Caco-2 (cell line): ENCODE measurements around the gene C5. TPM values are rescaled to one million over a fixed set of nuclear protein-coding genes. Genes with fewer than 3 reads are reported as not detected.

Experiments
- BruUV-seq: library from RNA; stranded (reverse); fragments of 400-500 nt; replicated peaks from 2 replicates; lab custom pipeline; 2021; lab: Mats Ljungman, UMichigan
- CTCF ChIA-PET: fragments of 300-600 bp; sonication (Branson Sonifier 250); formaldehyde crosslinking; loops from one replicate; lab custom pipeline; 2022; ENCODE audit warnings: antibody characterized with exemption; lab: Charles Lee
- POLR2A ChIA-PET: fragments of 300-600 bp; sonication (Branson Sonifier 250); formaldehyde crosslinking; loops from one replicate; lab custom pipeline; 2022; ENCODE audit warnings: antibody characterized with exemption; lab: Charles Lee
- DNase-seq, 2 experiments: peaks; one replicate each; pipeline versions ENCODE4 v3.0.0 to v3.0.0-alpha.2; 2020 to 2022
- H3K27me3 ChIP-seq: replicated peaks from 2 replicates; pipeline ENCODE4 v1.6.0; 2011; ENCODE audit warnings: low read length; ENCODE audit not compliant: control insufficient read depth, insufficient read depth
- H3K36me3 ChIP-seq: 2 replicates; pipeline ENCODE4 v1.5.1; 2011; ENCODE audit warnings: low read length; ENCODE audit not compliant: control insufficient read depth, insufficient read depth
- H3K4me1 ChIP-seq: fragments of 250-450 bp; sonication (Bioruptor Pico); 2 replicates; pipeline ENCODE4 v1.5.1; 2020; ENCODE audit warnings: mild to moderate bottlenecking
- H3K4me3 ChIP-seq: 2 replicates; pipeline ENCODE4 v1.5.1; 2011; ENCODE audit warnings: low read depth, mild to moderate bottlenecking, control low read depth, low read length
- H3K9me3 ChIP-seq: fragments of 250-450 bp; sonication (Bioruptor Pico); 2 replicates; pipeline ENCODE4 v1.5.1; 2020; ENCODE audit warnings: mild to moderate bottlenecking, moderate library complexity
- H3K27ac Mint-ChIP-seq: one replicate; pipeline ENCODE4 v1.8.0; 2022; ENCODE audit warnings: mixed read lengths; ENCODE audit not compliant: unreplicated experiment
- H3K27me3 Mint-ChIP-seq: one replicate; pipeline ENCODE4 v1.8.0; 2022; ENCODE audit warnings: mixed read lengths; ENCODE audit not compliant: insufficient read depth, unreplicated experiment
- H3K36me3 Mint-ChIP-seq: one replicate; pipeline ENCODE4 v1.8.0; 2022; ENCODE audit warnings: mild to moderate bottlenecking, mixed read lengths; ENCODE audit not compliant: insufficient read depth, unreplicated experiment
- H3K4me1 Mint-ChIP-seq: one replicate; pipeline ENCODE4 v1.8.0; 2022; ENCODE audit warnings: low read depth, mixed read lengths; ENCODE audit not compliant: unreplicated experiment
- H3K4me3 Mint-ChIP-seq: one replicate; pipeline ENCODE4 v1.8.0; 2022; ENCODE audit warnings: mild to moderate bottlenecking, moderate library complexity, mixed read lengths; ENCODE audit not compliant: unreplicated experiment
- H3K9me3 Mint-ChIP-seq: one replicate; pipeline ENCODE4 v1.8.0; 2022; ENCODE audit warnings: mixed read lengths; ENCODE audit not compliant: unreplicated experiment
- CTCF ChIP-seq, 2 experiments: fragments of 200-600 bp in 1 of 2; IDR thresholded peaks; 1 replicate in 1 of 2; 2 replicates in 1 of 2; pipeline versions ENCODE4 v1.5.1 to v1.8.0; 2011 to 2022; ENCODE audit warnings: antibody characterized with exemption in 1 of 2, control low read depth in 1 of 2, inconsistent platforms in 1 of 2, low read depth in 1 of 2, low read length in 1 of 2, mild to moderate bottlenecking in 1 of 2, moderate library complexity in 1 of 2; ENCODE audit not compliant: insufficient read depth in 1 of 2, severe bottlenecking in 1 of 2, unreplicated experiment in 1 of 2
- intact Hi-C: fragments of 100-400 bp; cut with micrococcal nuclease; formaldehyde crosslinking; loops from one replicate; pipeline ENCODE4 v1.10.0; 2022; ENCODE audit not compliant: unreplicated experiment
- total RNA-seq: library from RNA; stranded (reverse); gene quantifications from 2 replicates; pipeline ENCODE4 v1.2.3, GENCODE V29; 2022

C5 gene
- total RNA-seq, 1 experiment from 2014 or later: 14.9 TPM

- Mint-ChIP-seq H3K36me3 (no peaks in the 10 kb centered on the region), H3K9me3 (peaks cover 21% of the 10 kb centered on the region), H3K4me1 (peaks cover 9% of the 10 kb centered on the region), H3K4me3 (no peak overlapping the region), H3K27ac (no peak overlapping the region), H3K27me3 (no peaks in the 10 kb centered on the region)
- intact Hi-C loops: no loop called here
- ChIA-PET CTCF (no interaction called here), POLR2A (no interaction called here)
- no peaks in the 10 kb centered on the region for H3K36me3 ChIP-seq
- no peak overlapping the region for H3K4me3 ChIP-seq
- peaks cover 4% of the 10 kb centered on the region; the same call in 1 of the 2 replicates for H3K4me1 ChIP-seq
- no peaks in the 10 kb centered on the region; the same call in 1 of the 2 replicates for H3K9me3 ChIP-seq
- no peak for TF ChIP-seq CTCF (IDR thresholded peaks at IDR 0.05; ENCODE audit: insufficient read depth in 1 of 2, low read depth in 1 of 2, low read length in 1 of 2, severe bottlenecking in 1 of 2, unreplicated experiment in 1 of 2)
- H3K27me3 ChIP-seq: no peaks in the 10 kb centered on the region
- no TSS peak for BruUV-seq
- DNase-seq: no peak
Observed at GRCh38 chr9:121067640-121068039, 17.6 kb upstream of the C5 start.

GRCh38 chr9:121066850-121067249 lies 16.8 kb upstream of the C5 start:
- BruUV-seq: no TSS peak
- Mint-ChIP-seq H3K4me3 (no peak overlapping the region), H3K36me3 (no peaks in the 10 kb centered on the region), H3K9me3 (peaks cover 21% of the 10 kb centered on the region), H3K27ac (no peak overlapping the region), H3K4me1 (peaks cover 17% of the 10 kb centered on the region), H3K27me3 (no peaks in the 10 kb centered on the region)
- peaks cover 11% of the 10 kb centered on the region; the same call in 1 of the 2 replicates for H3K4me1 ChIP-seq
- POLR2A ChIA-PET: no interaction called here
- DNase-seq: no peak
- CTCF ChIA-PET: interaction anchor here (0.7 kb wide), 1 partner anchor 33 kb away, joined by 6 read pairs; no protein-coding TSS in a partner anchor
- TF ChIP-seq CTCF (IDR thresholded peaks at IDR 0.05; ENCODE audit: insufficient read depth in 1 of 2, low read depth in 1 of 2, low read length in 1 of 2, severe bottlenecking in 1 of 2, unreplicated experiment in 1 of 2): no peak
- H3K4me3 ChIP-seq: no peak overlapping the region
- H3K9me3 ChIP-seq: no peaks in the 10 kb centered on the region; the same call in 1 of the 2 replicates
- no peaks in the 10 kb centered on the region for H3K27me3 ChIP-seq
- no peaks in the 10 kb centered on the region for H3K36me3 ChIP-seq
- intact Hi-C loops: no loop called here

GRCh38 chr9:121059998-121060636 lies 10.0 kb upstream of the C5 start:
- H3K4me3 ChIP-seq: no peak overlapping the region
- no peak overlapping the region for H3K4me3 Mint-ChIP-seq
- H3K36me3 Mint-ChIP-seq: no peaks in the 10 kb centered on the region
- CTCF ChIA-PET: interaction anchor here (0.6 to 3.6 kb wide), 13 partner anchors 8 to 304 kb away, joined by 3 to 73 read pairs (median 9); no protein-coding TSS in a partner anchor
- H3K4me1 ChIP-seq: peaks cover 15% of the 10 kb centered on the region; the same call in 1 of the 2 replicates
- no peaks in the 10 kb centered on the region for H3K9me3 ChIP-seq
- intact Hi-C loops: loop anchor here (1.0 to 10.0 kb wide), 5 partner anchors 26 to 445 kb away; no protein-coding TSS in a partner anchor
- H3K27me3 Mint-ChIP-seq: no peaks in the 10 kb centered on the region
- peak; percentile 66 to 76 for TF ChIP-seq CTCF (IDR thresholded peaks at IDR 0.05; ENCODE audit: insufficient read depth in 1 of 2, low read depth in 1 of 2, low read length in 1 of 2, severe bottlenecking in 1 of 2, unreplicated experiment in 1 of 2)
- H3K9me3 Mint-ChIP-seq: no peaks in the 10 kb centered on the region
- no peaks in the 10 kb centered on the region for H3K27me3 ChIP-seq
- POLR2A ChIA-PET: interaction anchor here (0.6 kb wide), 2 partner anchors 197 to 310 kb away, joined by 3 read pairs; no protein-coding TSS in a partner anchor
- BruUV-seq: no TSS peak
- peaks cover 20% of the 10 kb centered on the region for H3K4me1 Mint-ChIP-seq
- no peaks in the 10 kb centered on the region for H3K36me3 ChIP-seq
- DNase-seq: peak in 1 of 2 experiments; percentile 64
- H3K27ac Mint-ChIP-seq: no peak overlapping the region
